Measurements from ENCODE around the gene GABBR1. TPM values are rescaled to one million over a fixed set of nuclear protein-coding genes. Genes with fewer than 3 reads are reported as not detected.

Gene GABBR1
- total and polyA plus RNA-seq, 2 of the 13 experiments (the other 11 are each of a cell fraction or from before 2014, with no cell fraction given) = 0.07 to 0.37 TPM

DNA sequence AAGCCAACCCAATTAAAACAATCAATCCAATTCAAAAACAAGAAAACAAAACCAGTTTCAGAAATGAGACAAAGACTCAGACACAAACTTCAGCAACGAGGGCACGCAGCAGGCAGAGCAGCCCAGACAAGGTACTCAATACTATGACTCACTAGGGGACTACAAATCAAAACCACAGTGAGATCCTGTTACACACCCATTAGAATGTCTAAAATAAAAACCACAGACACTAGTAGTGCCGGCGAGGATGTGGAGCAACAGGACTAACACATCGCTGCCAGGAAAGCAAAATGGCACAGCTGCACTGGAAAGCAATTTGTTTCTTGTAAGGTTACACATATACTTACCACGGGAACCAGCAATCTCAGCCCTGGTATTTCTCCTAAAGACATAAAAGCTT is 116.9 kb downstream of the GABBR1 start (continued):
- TF ChIP-seq, protein P1, sequence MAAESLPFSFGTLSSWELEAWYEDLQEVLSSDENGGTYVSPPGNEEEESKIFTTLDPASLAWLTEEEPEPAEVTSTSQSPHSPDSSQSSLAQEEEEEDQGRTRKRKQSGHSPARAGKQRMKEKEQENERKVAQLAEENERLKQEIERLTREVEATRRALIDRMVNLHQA (CRISPR knock-in tag; IDR thresholded peaks at IDR 0.05) = no peak
- no peak for TF ChIP-seq KDM5B (CRISPR knock-in tag; IDR thresholded peaks at IDR 0.05; ENCODE audit: borderline replicate concordance)

GRCh38 chr6:29510746-29511300 is 122.2 kb downstream of the GABBR1 start:
- Histone ChIP-seq H3K79me2 (ENCODE audit: insufficient read depth, low read length) (no peaks in the 10 kb centered on the region), H3K4me1 (ENCODE audit: insufficient read depth, low read length) (no peaks in the 10 kb centered on the region), H4K20me1 (ENCODE audit: insufficient read depth, low read length) (no peaks in the 10 kb centered on the region), H3K4me2 (ENCODE audit: low read depth, low read length) (no peak overlapping the region), H3K9ac (ENCODE audit: insufficient read depth, low read depth, low read length) (no peak overlapping the region), H3K27me3 (ENCODE audit: control insufficient read depth in 1 of 2, insufficient read depth in 2 of 2, low read length in 2 of 2) (peaks cover 0 to 17% of the 10 kb centered on the region in 2 experiments; a peak in 2 of 5 replicates), H3K4me3 (replicated peaks in 1 of 3; ENCODE audit: insufficient read depth in 1 of 3, low read depth in 2 of 3, low read length in 3 of 3) (no peak overlapping the region), H3K27ac (ENCODE audit: extremely low read length, insufficient read depth, low read length) (no peak overlapping the region), H3K9me3 (ENCODE audit: low read length) (no peaks in the 10 kb centered on the region), H2AFZ (ENCODE audit: low read length) (no peak overlapping the region), H3K36me3 (replicated peaks in 1 of 2; ENCODE audit: control insufficient read depth in 1 of 2, insufficient read depth in 2 of 2, low read length in 2 of 2) (no peaks in the 10 kb centered on the region)
- no peak for TF ChIP-seq WIZ (CRISPR knock-in tag; IDR thresholded peaks at IDR 0.05)
- no peak for TF ChIP-seq XRCC5 (optimal IDR thresholded peaks at IDR 0.05; ENCODE audit: low read length)
- no peak for TF ChIP-seq ZNF256 (CRISPR knock-in tag; conservative IDR thresholded peaks at IDR 0.05)
- TF ChIP-seq KLF16 (CRISPR knock-in tag; IDR thresholded peaks at IDR 0.05) = no peak
- no peak for TF ChIP-seq NR0B2 (CRISPR knock-in tag; IDR thresholded peaks at IDR 0.05)
- no peak for TF ChIP-seq XBP1 (CRISPR knock-in tag; IDR thresholded peaks at IDR 0.05)
- TF ChIP-seq ZNF33A (CRISPR knock-in tag; IDR thresholded peaks at IDR 0.05; ENCODE audit: borderline replicate concordance) = no peak
- TF ChIP-seq, protein P2, sequence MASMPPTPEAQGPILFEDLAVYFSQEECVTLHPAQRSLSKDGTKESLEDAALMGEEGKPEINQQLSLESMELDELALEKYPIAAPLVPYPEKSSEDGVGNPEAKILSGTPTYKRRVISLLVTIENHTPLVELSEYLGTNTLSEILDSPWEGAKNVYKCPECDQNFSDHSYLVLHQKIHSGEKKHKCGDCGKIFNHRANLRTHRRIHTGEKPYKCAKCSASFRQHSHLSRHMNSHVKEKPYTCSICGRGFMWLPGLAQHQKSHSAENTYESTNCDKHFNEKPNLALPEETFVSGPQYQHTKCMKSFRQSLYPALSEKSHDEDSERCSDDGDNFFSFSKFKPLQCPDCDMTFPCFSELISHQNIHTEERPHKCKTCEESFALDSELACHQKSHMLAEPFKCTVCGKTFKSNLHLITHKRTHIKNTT (CRISPR knock-in tag; IDR thresholded peaks at IDR 0.05) = no peak
- no peak for TF ChIP-seq HDAC6 (IDR thresholded peaks at IDR 0.05; ENCODE audit: low read depth, low read length)
- TF ChIP-seq DPF2 (CRISPR knock-in tag; IDR thresholded peaks at IDR 0.05; ENCODE audit: borderline replicate concordance, low read depth) = no peak
- TF ChIP-seq KLF15 (CRISPR knock-in tag; IDR thresholded peaks at IDR 0.05; ENCODE audit: borderline replicate concordance) = no peak
- TF ChIP-seq ZFP36L1 (CRISPR knock-in tag; IDR thresholded peaks at IDR 0.05) = no peak
- no peak for TF ChIP-seq GATAD2A (CRISPR knock-in tag; IDR thresholded peaks at IDR 0.05)
- no peak for TF ChIP-seq EED (CRISPR knock-in tag; IDR thresholded peaks at IDR 0.05)
- no peak for TF ChIP-seq SAP130 (CRISPR knock-in tag; IDR thresholded peaks at IDR 0.05; ENCODE audit: low read depth)
- no peak for TF ChIP-seq ZNF180 (CRISPR knock-in tag; IDR thresholded peaks at IDR 0.05; ENCODE audit: borderline replicate concordance, low read depth)
- no peak for TF ChIP-seq AHR (CRISPR knock-in tag; IDR thresholded peaks at IDR 0.05)
- TF ChIP-seq EP300 (IDR thresholded peaks at IDR 0.05; ENCODE audit: low read depth in 2 of 2, low read length in 2 of 2) = no peak
- no peak for TF ChIP-seq EP300 (CRISPR knock-in tag; IDR thresholded peaks at IDR 0.05; ENCODE audit: borderline replicate concordance)
- no peak for TF ChIP-seq PLSCR1 (CRISPR knock-in tag; IDR thresholded peaks at IDR 0.05; ENCODE audit: borderline replicate concordance)
- intact Hi-C loops (cut with micrococcal nuclease; ENCODE audit: unreplicated experiment) (no loop called here), in situ Hi-C loops (cut with HindIII; ENCODE audit: extremely low pct_ligation_motif_present, low pct_unique_long_range_greater_than_20kb) (no loop called here)
- no TSS peak for BruUV-seq (replicated peaks)
- FAIRE-seq = no peak
- ChIA-PET CTCF (ENCODE audit: low intra/inter-chr PET ratio, low total read pairs) (no interaction called here), POLR2A (no interaction called here)
- WGBS (ENCODE audit: low lambda C conversion rate) = 2% methylated on average over 2 of the region's 2 CpGs
- ATAC-seq = no peak
- no peak for DNase-seq (ENCODE audit: low spot score)
